ENCODE results near the gene GREB1L. TPM values are rescaled to one million over a fixed set of nuclear protein-coding genes. Genes with fewer than 3 reads are reported as not detected.

The GREB1L gene
- total and polyA plus RNA-seq, 2 of the 13 experiments (the other 11 are each of a cell fraction or from before 2014, with no cell fraction given), result 0.17 to 0.66 TPM

GRCh38 chr18:21242141-21242779 is at the start of gene GREB1L (continued):
- TF ChIP-seq ZFP36 (IDR thresholded peaks at IDR 0.05; ENCODE audit: borderline replicate concordance, low read depth, low read length, partially characterized antibody) (no peak), HNRNPLL (IDR thresholded peaks at IDR 0.05; ENCODE audit: low read depth, low read length, poor library complexity, severe bottlenecking) (peak; percentile 64), BCL3 (CRISPR knock-in tag; IDR thresholded peaks at IDR 0.05) (peak; percentile 27; the same call in 1 of the 2 replicates), KDM2A (CRISPR knock-in tag; IDR thresholded peaks at IDR 0.05; ENCODE audit: borderline replicate concordance, low read depth) (peak; percentile 22; the same call in 1 of the 2 replicates), MYNN (CRISPR knock-in tag; IDR thresholded peaks at IDR 0.05; ENCODE audit: low read depth) (no peak), YY1 (IDR thresholded peaks at IDR 0.05; ENCODE audit: insufficient read depth, insufficient replicate concordance, low read depth, low read length) (peak; percentile 10), CREB3 (CRISPR knock-in tag; IDR thresholded peaks at IDR 0.05) (no peak), ARID5B (CRISPR knock-in tag; IDR thresholded peaks at IDR 0.05) (peak; percentile 19; the same call in 1 of the 2 replicates), ZNF891 (CRISPR knock-in tag; IDR thresholded peaks at IDR 0.05) (peak; percentile 60; the same call in 1 of the 2 replicates), ZSCAN31 (CRISPR knock-in tag; IDR thresholded peaks at IDR 0.05; ENCODE audit: low read depth) (peak; percentile 59), ZNF280B (CRISPR knock-in tag; IDR thresholded peaks at IDR 0.05; ENCODE audit: borderline replicate concordance) (no peak), ZBTB1 (CRISPR knock-in tag; IDR thresholded peaks at IDR 0.05; ENCODE audit: borderline replicate concordance) (no peak), PRMT3 (CRISPR knock-in tag; IDR thresholded peaks at IDR 0.05; ENCODE audit: borderline replicate concordance, low read depth) (peak; percentile 21; the same call in 1 of the 2 replicates), ZMYM4 (CRISPR knock-in tag; IDR thresholded peaks at IDR 0.05) (0 out of 2 replicates have a peak, but pooled peaks have one; percentile 12), ZNF460 (CRISPR knock-in tag; IDR thresholded peaks at IDR 0.05; ENCODE audit: borderline replicate concordance) (no peak), HMGA1 (CRISPR knock-in tag; conservative IDR thresholded peaks at IDR 0.05) (no peak), ARNT (IDR thresholded peaks at IDR 0.05) (no peak), CTCF (CRISPR knock-in tag; IDR thresholded peaks at IDR 0.05) (peak; percentile 56), NRL (CRISPR knock-in tag; IDR thresholded peaks at IDR 0.05; ENCODE audit: borderline replicate concordance) (no peak; the same call in 1 of the 2 replicates)

Data from HepG2 (cell line).